Fibroblast of upper back skin (primary cell): Measurements from ENCODE around the gene NLRP14.

ENCODE experiments used
- DNase-seq: peaks from one replicate; pipeline ENCODE4 v3.0.0-alpha.2; 2013

NLRP14 gene

GRCh38 chr11:7060868-7061267 is 40.6 kb downstream of the NLRP14 start:
- peak; percentile 23 for DNase-seq

GRCh38 chr11:7062534-7062933 is 42.3 kb downstream of the NLRP14 start:
- no peak for DNase-seq

GRCh38 chr11:7072401-7073028 is 52.2 kb downstream of the NLRP14 start:
- DNase-seq = no peak

- no peak for DNase-seq
Measured at GRCh38 chr11:7077101-7077500, 56.8 kb downstream of the NLRP14 start.

GRCh38 chr11:7079545-7080135 is 59.4 kb downstream of the NLRP14 start:
- no peak for DNase-seq

GRCh38 chr11:7080900-7081299 is 60.6 kb downstream of the NLRP14 start:
- DNase-seq = no peak

GRCh38 chr11:7081441-7081840 is 61.2 kb downstream of the NLRP14 start:
- no peak for DNase-seq

GRCh38 chr11:7088921-7089320 is 68.6 kb downstream of the NLRP14 start, which contains the start of gene RBMXL2:
TSS of gene RBMXL2 (plus strand) at chr11:7088998. CDS start at chr11:7089121, 123 bp downstream.
- no peak for DNase-seq

- no peak for DNase-seq
Measured at GRCh38 chr11:7089328-7090251, 69.3 kb downstream of the NLRP14 start.

GRCh38 chr11:7098235-7098832 is 78.1 kb downstream of the NLRP14 start:
- peak; percentile 35 for DNase-seq

GRCh38 chr11:7115780-7116179 is 95.5 kb downstream of the NLRP14 start:
- peak; percentile 40 for DNase-seq

GRCh38 chr11:7116370-7116769 is 96.1 kb downstream of the NLRP14 start:
- DNase-seq = no peak
